Measurements from ENCODE around the gene BOD1. TPM values are rescaled to one million over a fixed set of nuclear protein-coding genes. Genes with fewer than 3 reads are reported as not detected.

Gene BOD1
- total RNA-seq, 4 donors from 2014 or later, result 46.3 to 53.3 (median 48.7) TPM

- H3K9me3 ChIP-seq, result no peaks in the 10 kb centered on the region
- TF ChIP-seq CTCF (IDR thresholded peaks at IDR 0.05), result no peak
- no peak for TF ChIP-seq EP300 (IDR thresholded peaks at IDR 0.05)
- TF ChIP-seq POLR2AphosphoS5 (IDR thresholded peaks at IDR 0.05), result no peak
- TF ChIP-seq POLR2A (IDR thresholded peaks at IDR 0.05), result no peak
- 87% methylated on average over 4 of the region's 4 CpGs for WGBS
- DNase-seq (ENCODE audit: low spot score in 2 of 2), result no peak
- H3K27ac ChIP-seq, result no peak overlapping the region
- no peaks in the 10 kb centered on the region for H3K27me3 ChIP-seq
- no peaks in the 10 kb centered on the region for H3K36me3 ChIP-seq
- H3K4me1 ChIP-seq, result no peaks in the 10 kb centered on the region
- no peak overlapping the region for H3K4me3 ChIP-seq
These were observed 10.8 kb upstream of the BOD1 start for GRCh38 chr5:173627271-173627670.

- WGBS, result 88% methylated on average over 3 of the region's 3 CpGs
- no peak for TF ChIP-seq EP300 (IDR thresholded peaks at IDR 0.05)
- no peak for TF ChIP-seq CTCF (IDR thresholded peaks at IDR 0.05)
- no peak for TF ChIP-seq POLR2AphosphoS5 (IDR thresholded peaks at IDR 0.05)
- TF ChIP-seq POLR2A (IDR thresholded peaks at IDR 0.05), result no peak
- H3K27ac ChIP-seq, result no peak overlapping the region
These were observed 10.0 kb upstream of the BOD1 start for GRCh38 chr5:173626505-173626820.

GRCh38 chr5:173625673-173626504 lies 9.4 kb upstream of the BOD1 start:
- H3K27ac ChIP-seq, result no peak overlapping the region
- no peaks in the 10 kb centered on the region for H3K4me1 ChIP-seq
- WGBS, result 69% methylated on average over 6 of the region's 6 CpGs
- DNase-seq (ENCODE audit: low spot score in 2 of 2), result no peak
- TF ChIP-seq EP300 (IDR thresholded peaks at IDR 0.05), result no peak
- TF ChIP-seq POLR2AphosphoS5 (IDR thresholded peaks at IDR 0.05), result no peak
- no peak for TF ChIP-seq POLR2A (IDR thresholded peaks at IDR 0.05)
- no peak for TF ChIP-seq CTCF (IDR thresholded peaks at IDR 0.05)
- H3K4me3 ChIP-seq, result no peak overlapping the region
- H3K36me3 ChIP-seq, result no peaks in the 10 kb centered on the region
- H3K9me3 ChIP-seq, result no peaks in the 10 kb centered on the region
- no peaks in the 10 kb centered on the region for H3K27me3 ChIP-seq

More at GRCh38 chr5:173626505-173626820, 10.0 kb upstream of the BOD1 start:
- H3K9me3 ChIP-seq, result no peaks in the 10 kb centered on the region
- no peaks in the 10 kb centered on the region for H3K36me3 ChIP-seq
- DNase-seq (ENCODE audit: low spot score in 2 of 2), result no peak
- no peaks in the 10 kb centered on the region for H3K4me1 ChIP-seq
- H3K27me3 ChIP-seq, result no peaks in the 10 kb centered on the region
- H3K4me3 ChIP-seq, result no peak overlapping the region

GRCh38 chr5:173625261-173625660 lies 8.8 kb upstream of the BOD1 start:
- no peak for TF ChIP-seq POLR2AphosphoS5 (IDR thresholded peaks at IDR 0.05)
- no peak for TF ChIP-seq CTCF (IDR thresholded peaks at IDR 0.05)
- no peak for TF ChIP-seq POLR2A (IDR thresholded peaks at IDR 0.05)
- TF ChIP-seq EP300 (IDR thresholded peaks at IDR 0.05), result no peak
- no peaks in the 10 kb centered on the region for H3K4me1 ChIP-seq
- no peak for DNase-seq (ENCODE audit: low spot score in 2 of 2)
- H3K27me3 ChIP-seq, result no peaks in the 10 kb centered on the region
- H3K9me3 ChIP-seq, result no peaks in the 10 kb centered on the region
- H3K36me3 ChIP-seq, result no peaks in the 10 kb centered on the region
- no peak overlapping the region for H3K4me3 ChIP-seq
- no peak overlapping the region for H3K27ac ChIP-seq
- WGBS, result 58% methylated on average over 3 of the region's 3 CpGs

- Histone ChIP-seq H3K27me3 (no peaks in the 10 kb centered on the region), H3K36me3 (no peaks in the 10 kb centered on the region), H3K4me3 (no peak overlapping the region), H3K9me3 (no peaks in the 10 kb centered on the region), H3K27ac (no peak overlapping the region), H3K4me1 (no peaks in the 10 kb centered on the region)
- no peak for DNase-seq (ENCODE audit: low spot score in 2 of 2)
- no peak for TF ChIP-seq EP300 (IDR thresholded peaks at IDR 0.05)
- TF ChIP-seq POLR2A (IDR thresholded peaks at IDR 0.05), result no peak
- TF ChIP-seq CTCF (IDR thresholded peaks at IDR 0.05), result no peak
- TF ChIP-seq POLR2AphosphoS5 (IDR thresholded peaks at IDR 0.05), result no peak
- 84% methylated on average over 5 of the region's 5 CpGs for WGBS
These were observed 7.8 kb upstream of the BOD1 start for GRCh38 chr5:173624282-173624681.
